GM18505 (cell line): ENCODE data around the gene PPP6R3.
"Not testable (repeated sequence)": the region's sequence is repeated elsewhere in the genome, so short reads cannot be mapped to it uniquely, and the experiment has no call there.

Experiments used
- ATAC-seq: cut with Tn5 transposase; IDR thresholded peaks from one replicate; pipeline ENCODE4 v1.9.1; 2021; ENCODE audit not compliant: unreplicated experiment
- POLR2A ChIP-seq: IDR thresholded peaks from 4 replicates; pipeline ENCODE4 v1.6.1; 2011; ENCODE audit warnings: borderline replicate concordance; ENCODE audit not compliant: insufficient read depth, insufficient read length; ENCODE audit errors: extremely low read depth

Gene PPP6R3

DNA sequence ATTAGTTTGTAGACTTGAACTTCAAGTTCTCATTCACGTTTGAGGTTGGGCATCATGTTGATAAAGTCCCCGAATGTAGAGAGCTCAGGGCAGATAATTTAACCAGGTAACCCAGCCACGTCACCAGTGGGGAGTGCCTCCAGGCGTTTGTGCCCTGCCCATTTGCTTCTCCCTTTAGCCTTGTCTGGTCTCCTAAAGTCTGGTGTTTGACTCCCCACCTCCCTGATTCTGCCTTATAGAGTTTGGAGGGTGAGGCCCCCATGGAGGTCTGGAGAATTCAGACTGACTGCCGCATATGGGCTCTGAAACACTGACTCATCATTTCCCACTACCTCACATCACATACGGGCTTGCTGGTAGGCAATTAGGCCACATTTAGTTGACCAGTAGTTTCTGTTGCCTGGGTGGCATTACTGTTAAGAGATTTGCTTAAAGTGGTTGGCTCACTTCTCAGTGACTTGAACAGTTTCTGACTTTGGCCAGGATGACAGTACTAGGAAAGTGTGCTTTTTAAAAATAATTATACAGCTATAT, 124.5 kb downstream of the PPP6R3 start:
- no peak for ATAC-seq

DNA sequence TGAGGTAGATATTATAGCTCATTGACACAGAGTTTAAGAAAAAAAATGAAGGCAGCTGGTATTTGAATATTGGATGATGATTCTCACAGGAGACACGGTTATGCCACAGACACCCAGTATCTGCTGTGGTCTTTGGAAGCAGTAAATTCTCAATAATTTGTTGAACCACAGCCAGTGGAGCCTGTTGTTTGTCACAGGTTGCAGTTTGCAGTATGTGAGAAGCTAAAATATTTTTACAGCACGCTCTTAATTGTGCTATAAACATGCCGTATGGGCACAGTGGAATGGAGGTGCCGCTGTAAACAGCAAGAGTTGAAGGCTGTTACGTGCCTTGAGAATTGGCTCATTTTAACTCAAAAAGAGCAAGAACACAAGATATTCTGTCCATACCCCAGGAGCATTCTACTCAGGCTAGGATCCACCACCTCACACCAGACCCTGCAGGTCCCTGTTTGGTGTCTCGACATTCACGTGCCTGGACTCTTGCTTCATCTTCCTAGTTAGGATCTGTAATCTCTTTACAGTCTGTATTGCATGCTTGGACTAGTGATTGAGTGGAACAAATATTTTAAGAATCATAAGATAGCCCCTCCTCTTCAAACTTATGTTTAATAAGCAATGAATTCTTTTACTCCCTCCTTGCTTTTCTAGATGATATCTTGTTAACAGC, 129.1 kb downstream of the PPP6R3 start:
- ATAC-seq, result no peak
- no peak for TF ChIP-seq POLR2A

More for the DNA sequence above, 124.5 kb downstream of the PPP6R3 start:
- no peak for TF ChIP-seq POLR2A

DNA sequence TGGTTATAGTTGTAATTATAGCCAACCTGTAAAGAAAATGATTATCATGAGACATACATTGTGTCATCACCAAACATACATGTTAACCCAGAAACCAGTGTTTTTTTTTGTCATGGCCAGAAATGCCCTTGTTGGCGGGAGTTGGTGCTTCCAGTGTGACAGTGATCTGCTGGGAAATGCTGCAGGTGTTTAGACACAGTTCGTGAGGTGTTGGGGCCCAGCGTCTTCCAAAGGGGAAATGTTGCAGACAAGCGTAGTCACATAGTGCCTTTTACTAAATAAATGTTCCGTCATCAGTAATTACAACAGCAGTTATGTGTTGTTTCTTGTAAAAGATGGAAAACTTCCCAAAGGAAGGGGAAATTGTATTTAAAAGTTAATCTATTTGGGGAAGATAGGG, 131.2 kb downstream of the PPP6R3 start:
- no peak for TF ChIP-seq POLR2A
- ATAC-seq, result no peak

DNA sequence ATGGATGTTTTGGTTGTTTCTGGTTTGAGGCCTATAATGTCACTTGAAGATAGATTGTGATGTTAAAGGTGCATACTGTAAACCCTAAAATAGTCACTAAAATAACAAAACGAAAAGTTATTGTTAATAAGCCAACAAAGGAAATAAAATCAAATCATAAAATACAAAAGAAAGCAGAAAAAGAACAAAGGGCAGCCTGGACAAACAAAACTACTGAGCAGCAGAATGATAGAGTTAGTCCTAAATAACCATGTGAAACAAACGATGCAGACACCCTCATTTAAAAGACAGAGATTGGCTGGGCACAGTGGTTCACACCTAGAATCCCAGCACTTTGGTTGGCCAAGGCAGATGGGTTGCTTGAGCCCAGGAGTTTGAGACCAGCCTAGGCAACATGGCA, 132.9 kb downstream of the PPP6R3 start:
- no peak for TF ChIP-seq POLR2A
- ATAC-seq, result no peak

DNA sequence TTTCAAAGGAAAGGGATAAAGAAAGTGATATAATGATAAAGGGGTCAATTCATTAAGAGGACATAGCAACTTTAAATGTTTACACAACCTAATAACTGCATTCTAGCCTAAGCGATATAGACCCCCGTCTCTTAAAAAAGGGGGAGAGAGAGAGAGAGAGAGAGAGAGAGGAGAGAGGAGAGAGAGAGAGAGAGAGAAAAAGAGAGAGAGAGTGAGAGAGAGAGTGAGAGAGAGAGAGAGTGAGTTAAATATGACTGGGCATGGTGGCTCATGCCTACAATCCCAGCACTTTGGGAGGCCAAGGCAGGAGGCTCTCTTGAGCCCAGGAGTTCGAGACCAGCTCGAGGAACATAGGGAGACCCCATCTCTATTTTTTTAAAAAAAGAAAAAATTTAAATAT, 133.6 kb downstream of the PPP6R3 start:
- TF ChIP-seq POLR2A, result no peak
- ATAC-seq, result no peak

DNA sequence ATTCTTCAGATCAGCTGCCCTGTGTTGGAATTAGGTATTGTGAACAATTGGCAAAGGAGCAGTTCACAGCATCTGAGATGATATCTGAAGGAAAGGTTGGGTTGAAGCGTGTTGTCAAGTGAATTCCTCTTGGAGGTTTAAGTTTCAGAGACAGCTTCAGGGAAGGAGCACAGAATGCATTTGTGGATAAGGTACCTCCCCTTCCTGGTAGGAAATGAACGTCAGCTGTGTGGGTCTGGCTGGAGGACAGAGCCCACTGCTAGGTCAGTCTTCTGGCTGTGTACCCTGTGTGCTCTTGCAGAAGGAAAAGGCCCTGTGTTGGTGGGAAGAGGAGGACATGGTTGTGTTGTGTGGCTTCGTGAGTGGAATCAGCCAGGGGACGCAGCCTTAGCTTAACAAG, 135.7 kb downstream of the PPP6R3 start:
- no peak for TF ChIP-seq POLR2A
- no peak for ATAC-seq

DNA sequence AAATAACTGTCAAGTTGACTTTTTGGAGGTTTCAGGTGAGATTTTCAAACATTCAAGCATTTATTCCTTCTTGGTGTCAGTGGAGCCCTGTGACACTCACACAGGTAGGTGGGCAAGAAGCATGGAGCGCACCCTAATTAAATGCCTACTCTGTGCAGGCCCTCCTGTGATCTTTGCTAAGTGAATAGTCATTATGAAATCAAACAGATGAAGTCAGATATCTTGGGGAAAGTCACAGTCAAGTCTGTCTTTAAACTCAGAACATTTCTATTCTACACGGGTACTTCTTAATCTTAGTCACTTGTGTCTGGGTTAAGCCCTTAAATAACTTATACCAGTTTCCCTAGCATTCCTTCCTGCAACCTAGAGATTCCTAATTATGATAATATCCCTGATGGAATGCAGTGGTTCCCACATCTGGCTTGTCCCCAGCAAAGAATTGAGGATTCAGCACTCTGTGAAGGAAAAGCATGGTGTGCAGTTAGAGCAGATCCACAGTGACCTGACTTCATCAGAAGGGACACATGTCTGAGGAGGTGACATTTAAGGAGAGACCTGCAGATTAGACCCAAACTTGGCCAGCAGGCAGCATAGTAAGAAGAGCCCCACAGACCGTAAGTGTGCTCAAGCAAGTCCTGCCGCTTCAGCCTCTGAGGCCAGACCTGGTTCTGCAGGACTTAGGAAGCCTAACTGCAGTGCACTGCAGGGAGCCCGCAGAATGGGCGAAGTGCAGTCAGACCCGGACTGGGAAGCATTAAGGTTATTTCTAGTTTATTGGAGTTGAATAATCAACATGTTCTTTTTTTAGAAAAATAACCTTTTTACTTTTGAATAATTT, 138.5 kb downstream of the PPP6R3 start:
- ATAC-seq, result no peak
- TF ChIP-seq POLR2A, result no peak

DNA sequence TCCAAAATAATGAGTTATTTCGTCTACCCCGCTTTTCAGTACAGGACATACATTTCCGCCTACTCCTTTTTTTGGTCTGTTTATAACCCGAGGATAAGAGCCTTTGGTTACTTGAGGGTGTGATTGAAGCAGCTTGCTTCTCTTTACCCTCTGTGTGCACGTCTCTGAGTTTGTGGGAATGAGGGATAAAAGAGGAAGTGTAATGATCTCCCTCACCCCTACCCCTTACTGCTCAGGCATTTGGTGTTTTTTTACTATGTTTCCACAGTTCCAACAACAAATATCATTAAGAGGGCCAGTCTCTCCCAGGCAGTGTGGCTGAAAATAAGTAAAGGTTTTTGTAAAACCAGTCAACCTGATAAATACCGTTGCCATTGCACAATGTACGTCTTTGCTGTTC, 140.6 kb downstream of the PPP6R3 start:
- TF ChIP-seq POLR2A, result no peak
- no peak for ATAC-seq

DNA sequence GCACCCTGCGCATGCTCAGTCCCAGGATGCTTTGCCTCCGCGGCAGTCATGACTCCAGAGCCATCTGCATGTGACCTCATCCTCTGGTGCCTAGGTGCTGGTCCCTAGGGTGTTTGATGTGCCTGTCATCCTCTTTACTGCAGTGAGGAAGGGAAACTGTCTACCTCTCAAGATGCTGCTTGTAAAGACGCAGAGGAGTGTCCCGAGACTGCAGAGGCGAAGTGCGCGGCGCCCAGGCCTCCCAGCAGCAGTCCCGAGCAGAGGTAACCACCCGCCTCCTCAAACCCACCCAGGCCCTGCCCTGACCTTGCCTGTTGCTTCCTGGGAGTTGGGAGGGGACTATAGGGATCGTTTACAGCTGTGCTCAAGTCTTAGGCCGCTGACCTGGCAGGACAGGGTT, 149.2 kb downstream of the PPP6R3 start:
- no peak for TF ChIP-seq POLR2A

DNA sequence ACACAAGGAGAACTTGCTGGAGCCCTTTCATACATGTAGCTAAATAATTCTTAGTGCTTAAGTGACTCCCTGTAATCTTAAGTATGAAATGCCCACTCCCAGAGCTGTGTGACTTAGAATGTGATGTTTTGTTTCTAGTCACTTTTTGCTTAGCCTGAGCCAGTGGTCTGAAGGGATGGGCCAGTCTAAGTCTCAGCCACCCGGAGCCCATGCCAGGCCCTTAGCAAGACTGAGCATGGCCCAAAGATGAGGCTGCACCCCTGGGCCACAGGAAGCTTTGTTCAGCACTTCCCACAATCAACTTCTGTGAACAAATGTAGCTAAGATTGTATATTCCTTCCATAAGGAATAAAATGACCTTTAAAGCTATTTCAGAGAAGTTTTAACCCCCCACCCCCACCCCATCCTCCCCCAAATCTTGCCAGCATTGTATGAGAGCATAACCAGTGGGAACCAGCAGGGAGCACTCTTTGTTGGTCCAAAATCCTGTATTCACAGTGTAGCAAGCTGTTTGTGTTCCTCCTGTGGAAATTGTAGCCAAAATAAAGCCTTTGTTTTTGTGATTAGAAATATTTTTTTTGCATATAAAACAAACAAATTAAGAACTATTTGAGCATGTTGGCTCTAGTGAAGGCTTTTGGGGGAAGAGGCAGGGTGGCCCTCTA, 150.0 kb downstream of the PPP6R3 start:
- ATAC-seq, result no peak
- no peak for TF ChIP-seq POLR2A

More for the DNA sequence above, 149.2 kb downstream of the PPP6R3 start:
- ATAC-seq, result no peak

DNA sequence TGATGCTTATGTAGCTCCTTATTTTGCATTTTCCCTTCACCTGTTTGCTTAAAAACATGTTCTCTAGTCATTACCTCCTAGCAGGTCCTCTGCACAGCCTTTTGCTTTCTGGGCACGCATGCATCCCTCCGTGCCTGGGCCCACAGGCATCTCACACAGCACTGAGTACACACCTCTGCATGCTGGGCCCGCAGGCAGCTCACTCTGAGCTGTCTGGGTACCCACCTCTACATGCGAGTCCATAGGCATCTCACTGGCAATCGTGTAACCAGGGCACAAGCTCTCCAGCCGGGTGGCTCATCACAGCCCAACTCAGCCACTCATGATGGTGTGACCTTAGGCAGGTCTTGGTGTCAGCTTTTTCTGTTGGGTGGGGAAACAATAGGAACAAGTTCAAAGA, 155.1 kb downstream of the PPP6R3 start:
- ATAC-seq, result no peak
- no peak for TF ChIP-seq POLR2A

DNA sequence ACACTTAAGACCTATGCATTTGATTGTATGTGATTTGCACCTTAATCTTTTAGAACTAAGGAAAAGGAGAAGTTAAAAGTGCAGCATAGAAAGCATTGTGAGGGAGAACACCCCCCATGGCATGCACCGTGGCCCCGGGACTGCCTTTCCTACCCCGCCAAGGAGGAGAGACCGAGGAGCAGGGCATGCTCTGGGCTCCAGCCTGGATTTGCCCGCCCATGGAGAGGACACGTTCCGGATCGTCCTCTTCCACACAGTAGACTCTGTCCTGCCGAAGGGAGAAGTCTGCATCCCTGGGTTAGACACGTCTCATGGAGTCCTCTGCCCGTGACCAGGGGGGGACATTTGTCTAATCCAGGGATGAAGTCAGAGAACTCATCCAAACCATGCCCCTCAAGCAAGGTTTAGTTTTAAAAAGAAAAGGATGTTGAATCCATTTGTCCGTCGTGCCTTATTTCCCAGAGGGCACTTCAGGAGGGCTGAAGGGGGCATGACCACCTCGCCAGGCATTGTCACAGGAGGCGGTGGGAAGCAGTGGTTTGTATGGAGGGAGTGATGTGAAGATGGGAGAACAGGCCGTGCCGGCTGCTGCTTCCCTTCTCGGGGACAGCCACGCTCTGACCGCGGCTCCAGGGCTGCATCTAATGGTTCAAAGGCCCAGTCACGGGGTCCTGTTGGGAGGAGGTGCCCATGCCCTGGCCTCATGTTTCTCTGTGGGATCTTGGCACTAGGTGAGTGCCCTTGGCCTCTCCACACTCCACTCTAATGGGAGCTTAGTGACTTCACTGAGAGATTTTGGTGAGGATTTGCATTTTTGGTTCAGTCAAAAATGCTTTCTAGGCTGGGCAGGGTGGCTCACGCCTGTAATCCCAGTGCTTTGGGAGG, 157.6 kb downstream of the PPP6R3 start:
- no peak for ATAC-seq
- TF ChIP-seq POLR2A, result no peak

DNA sequence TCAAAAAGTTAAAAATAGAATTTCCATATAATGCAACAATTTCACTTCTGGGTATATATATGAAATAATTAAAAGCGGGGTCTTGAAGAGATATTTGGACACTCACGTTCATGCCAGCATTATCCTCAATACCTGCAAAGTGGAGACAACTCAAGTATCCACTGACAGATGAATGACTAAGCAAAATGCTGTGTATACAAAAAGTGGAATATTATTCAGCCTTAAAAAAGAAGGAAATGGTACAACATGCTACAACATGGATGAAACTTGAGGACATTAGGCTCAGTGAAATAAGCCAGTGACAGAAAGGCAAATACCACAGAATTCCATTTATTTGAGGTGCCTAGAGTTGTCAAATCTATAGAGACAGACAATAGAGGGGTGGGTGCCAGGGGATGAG, 161.3 kb downstream of the PPP6R3 start:
- TF ChIP-seq POLR2A, result no peak
- no peak for ATAC-seq

DNA sequence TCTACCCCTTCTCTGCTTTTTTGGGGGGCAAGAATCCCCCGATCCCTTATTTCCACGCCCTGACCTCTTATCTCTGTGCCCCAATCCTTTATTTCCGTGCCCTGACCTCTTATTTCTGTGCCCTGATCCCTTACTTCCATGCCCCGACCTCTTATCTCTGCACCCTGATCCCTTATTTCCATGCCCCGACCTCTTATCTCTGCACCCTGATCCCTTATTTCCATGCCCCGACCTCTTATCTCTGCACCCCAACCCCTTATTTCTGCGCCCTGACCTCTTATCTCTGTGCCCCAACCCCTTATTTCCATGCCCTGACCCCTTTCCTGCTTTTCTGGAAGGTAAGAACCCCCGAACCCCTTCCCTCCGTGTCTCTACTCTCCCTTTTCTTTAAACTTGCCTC, 163.2 kb downstream of the PPP6R3 start:
- ATAC-seq, result not testable (repeated sequence)

DNA sequence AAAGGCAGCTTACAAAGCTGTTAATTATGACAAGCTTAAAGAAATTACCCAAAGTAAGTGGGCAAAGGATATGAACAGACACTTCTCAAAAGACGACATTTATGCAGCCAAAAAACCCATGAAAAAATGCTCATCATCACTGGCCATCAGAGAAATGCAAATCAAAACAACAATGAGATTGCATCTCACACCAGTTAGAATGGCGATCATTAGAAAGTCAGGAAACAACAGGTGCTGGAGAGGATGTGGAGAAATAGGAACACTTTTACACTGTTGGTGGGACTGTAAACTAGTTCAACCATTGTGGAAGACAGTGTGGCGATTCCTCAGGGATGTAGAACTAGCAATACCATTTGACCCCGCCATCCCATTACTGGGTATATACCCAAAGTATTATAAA, 164.5 kb downstream of the PPP6R3 start:
- ATAC-seq, result not testable (repeated sequence)

DNA sequence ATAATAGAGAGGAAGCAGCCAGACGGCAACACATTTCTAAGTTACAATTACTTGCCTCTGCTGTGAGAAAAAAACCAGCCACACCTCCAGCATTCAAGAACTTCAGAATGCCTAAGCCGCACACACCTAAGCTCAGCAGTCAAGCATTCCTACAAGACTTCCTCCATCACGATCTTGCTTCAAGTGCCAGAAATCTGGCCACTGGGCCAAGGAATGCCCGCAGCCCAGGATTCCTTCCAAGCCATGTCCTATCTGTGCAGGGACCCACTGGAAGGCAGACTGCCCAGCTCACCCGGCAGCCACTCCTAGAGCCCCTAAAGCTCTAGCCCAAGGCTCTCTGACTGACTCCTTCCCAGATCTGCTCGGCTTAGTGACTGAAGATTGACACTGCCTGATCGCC, 165.7 kb downstream of the PPP6R3 start:
- not testable (repeated sequence) for ATAC-seq

DNA sequence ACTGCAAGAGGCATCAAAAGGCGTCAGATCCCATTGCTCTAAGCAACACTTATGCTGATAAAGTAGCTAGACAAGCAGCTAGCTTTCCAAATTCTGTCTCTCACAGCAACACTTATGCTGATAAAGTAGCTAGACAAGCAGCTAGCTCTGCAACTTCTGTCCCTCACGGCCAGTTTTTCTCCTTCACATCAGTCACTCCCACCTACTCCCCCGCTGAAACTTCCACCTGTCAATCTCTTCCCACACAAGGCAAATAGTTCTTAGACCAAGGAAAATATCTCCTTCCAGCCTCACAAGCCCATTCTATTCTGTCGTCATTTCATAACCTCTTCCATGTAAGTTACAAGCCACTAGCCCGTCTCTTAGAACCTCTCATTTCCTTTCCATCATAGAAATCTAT, 168.3 kb downstream of the PPP6R3 start:
- ATAC-seq, result not testable (repeated sequence)

DNA sequence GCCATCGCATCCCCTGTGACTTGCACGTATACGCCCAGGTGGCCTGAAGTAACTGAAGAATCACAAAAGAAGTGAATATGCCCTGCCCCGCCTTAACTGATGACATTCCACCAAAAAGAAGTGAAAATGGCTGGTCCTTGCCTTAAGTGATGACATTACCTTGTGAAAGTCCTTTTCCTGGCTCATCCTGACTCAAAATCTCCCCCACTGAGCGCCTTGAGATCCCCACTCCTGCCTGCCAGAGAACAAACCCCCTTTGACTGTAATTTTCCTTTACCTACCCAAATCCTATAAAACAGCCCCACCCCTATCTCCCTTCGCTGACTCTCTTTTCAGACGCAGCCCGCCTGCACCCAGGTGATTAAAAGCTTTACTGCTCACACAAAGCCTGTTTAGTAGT, 171.8 kb downstream of the PPP6R3 start:
- ATAC-seq, result not testable (repeated sequence)
